ENCODE results near the gene PGPEP1.
A peak's percentile ranks its signal among the peaks of the same experiment; 100 is the strongest.
"Not testable (repeated sequence)": the region's sequence is repeated elsewhere in the genome, so short reads cannot be mapped to it uniquely, and the experiment has no call there.

Gene PGPEP1

DNA sequence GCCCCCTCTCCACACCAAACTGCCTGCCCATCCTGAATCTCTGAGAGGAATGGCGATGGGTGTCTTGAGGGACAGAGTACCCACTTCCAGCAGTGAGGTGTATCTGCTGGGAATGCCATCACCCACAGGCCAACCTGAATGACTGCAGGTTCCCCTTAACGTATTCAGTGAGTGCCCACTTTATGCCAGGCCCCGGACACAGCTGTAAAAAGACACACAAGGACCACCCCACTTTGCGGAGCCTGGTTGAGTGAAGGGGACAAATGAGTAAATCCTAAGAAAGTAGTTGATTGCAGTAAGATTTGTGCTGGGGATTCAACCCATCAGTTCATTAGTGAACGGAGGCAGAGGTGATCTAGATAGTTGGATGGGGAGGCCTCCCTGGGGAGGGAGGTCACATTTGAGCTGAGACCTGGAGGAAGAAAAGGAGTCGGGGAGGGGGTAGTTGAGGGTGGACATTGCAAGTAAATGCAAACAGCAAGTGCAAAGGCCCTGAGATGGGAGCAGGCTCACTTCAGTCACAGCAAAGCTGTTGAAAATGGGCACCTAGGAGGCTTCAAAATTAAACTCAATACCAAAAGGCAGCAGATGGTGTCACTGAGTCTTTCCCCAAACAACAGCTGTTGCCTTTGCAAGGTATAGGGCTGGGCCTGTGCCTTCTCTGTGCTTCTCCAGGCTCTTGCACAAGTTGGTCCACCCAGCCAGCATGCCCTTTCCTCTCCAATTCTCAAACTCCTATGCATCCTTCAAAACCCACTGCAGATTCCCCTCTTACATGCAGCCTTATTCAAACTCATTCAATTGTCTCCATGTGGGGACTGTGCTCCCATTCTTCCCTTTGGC, 49.9 kb downstream of the PGPEP1 start:
- no peak for DNase-seq (ENCODE audit: low spot score)

DNA sequence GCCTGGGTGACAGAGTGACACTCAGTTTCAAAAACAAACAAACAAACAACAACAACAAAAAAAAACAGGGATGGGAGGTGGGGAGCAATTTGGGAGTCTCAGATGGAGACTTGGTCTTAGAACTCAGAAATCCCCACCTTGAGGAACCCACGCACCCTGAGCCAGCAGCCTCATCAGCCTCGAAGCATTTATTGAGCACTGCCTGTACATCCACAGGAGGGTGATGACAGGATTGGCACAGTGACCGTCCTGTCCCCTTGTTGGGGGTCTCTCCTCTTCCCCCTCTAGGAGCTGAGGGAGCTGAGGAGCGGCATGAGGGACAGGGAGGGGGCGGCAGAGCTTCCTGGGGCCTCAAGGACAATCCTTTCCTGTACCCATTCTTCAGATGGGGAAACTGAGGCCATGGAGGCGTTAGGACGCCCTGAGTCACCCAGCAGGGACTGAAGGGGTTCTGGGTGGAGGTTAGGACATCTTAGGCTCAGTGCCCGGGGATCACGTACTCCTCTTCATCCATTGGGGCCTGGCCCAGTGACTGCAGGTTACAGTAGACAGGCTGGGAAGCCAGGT, 51.2 kb downstream of the PGPEP1 start:
- DNase-seq (ENCODE audit: low spot score) = no peak

DNA sequence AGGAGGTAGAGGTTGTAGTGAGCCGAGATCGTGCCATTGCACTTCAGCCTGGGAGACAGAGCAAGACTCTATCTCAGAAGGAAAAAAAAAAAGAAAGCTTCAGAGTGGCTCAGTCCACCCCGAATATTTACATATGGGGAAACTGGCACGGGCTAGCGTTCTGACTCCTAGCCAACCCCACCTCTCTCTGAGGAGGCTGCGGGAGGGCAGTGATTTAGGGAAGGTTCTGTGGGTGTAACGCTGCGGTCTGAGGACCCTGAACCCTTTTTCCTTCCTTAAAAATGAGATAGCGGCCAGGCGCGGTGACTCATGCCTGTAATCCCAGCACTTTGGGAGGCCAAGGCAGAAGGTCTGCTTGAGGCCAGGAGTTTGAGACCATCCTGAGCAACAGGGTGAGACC, 52.0 kb downstream of the PGPEP1 start:
- DNase-seq (ENCODE audit: low spot score) = no peak

DNA sequence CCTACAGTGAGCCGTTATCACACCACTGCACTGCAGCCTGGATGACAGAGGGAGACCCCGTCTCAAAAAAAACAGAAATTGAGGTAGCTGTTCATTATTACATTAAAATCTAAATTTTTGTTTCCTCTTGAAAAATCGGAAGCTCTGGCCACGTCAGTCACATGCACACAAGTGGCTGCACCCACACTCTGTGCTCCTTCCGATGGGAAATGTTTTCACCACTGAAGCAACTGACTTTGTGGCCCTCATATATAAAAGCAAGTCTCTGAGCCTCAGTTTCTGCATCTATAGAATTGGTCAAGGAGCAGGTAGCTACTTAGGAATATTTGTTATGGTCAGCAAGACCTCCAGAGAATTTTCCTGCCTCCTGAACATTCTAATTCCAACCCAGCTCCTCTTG, 52.5 kb downstream of the PGPEP1 start:
- no peak for DNase-seq (ENCODE audit: low spot score)

DNA sequence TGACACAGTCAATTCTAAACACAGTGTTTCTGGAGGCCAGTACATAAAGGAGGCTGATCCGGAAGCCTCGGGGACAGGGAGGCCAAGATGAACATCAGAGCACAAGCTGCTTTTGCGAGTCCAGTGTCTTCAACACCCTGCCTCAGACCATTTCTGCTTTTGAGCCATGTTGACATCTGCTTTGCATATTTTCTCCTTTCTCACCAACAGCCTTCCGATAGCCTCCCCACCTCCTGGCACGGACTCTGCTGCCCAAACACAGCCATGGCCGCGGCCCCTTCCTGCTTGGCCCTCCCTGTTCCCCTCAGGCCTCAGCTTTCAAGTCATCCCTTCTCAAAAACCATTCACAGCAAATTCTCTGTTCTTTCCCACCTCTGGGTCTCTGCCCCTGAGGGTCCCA, 53.4 kb downstream of the PGPEP1 start:
- DNase-seq (ENCODE audit: low spot score) = no peak

DNA sequence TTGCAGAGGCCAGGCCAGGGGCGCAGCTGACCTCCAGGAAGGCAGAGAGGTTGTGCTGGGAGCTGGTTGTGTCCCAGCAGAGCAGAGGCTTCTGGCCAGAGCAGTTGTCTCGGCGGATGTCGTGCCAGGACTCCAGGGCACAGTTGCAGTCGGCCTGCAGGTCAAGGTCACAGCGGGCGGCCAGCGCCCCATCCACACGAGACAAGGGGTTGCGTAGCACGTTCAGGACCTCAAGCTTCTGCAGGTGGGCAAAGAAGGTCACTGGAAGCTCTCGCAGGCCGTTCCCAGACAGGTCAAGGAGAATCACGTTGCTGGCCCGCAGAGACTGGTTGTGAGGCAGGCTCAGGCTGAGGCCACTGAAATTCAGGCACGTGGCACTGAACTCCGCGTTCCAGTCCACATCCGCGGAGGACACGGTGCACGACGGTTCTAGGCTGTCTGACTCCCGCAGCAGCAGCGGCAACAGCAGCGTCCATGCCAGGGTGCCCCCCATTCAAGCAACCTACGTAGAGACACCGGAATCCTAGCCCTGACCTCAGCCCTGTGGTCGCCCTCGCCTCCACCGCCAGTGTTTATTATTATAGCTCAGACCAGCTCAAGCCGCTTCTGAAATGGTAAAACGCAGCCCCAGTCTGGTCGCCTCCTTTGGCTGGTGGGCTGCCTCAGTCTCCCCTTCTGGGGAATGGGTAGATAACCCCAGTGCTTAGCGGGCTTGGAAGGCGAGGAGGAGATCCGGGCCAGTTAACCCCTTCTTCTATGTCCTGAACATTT, 56.3 kb downstream of the PGPEP1 start:
- DNase-seq (ENCODE audit: low spot score) = no peak

DNA sequence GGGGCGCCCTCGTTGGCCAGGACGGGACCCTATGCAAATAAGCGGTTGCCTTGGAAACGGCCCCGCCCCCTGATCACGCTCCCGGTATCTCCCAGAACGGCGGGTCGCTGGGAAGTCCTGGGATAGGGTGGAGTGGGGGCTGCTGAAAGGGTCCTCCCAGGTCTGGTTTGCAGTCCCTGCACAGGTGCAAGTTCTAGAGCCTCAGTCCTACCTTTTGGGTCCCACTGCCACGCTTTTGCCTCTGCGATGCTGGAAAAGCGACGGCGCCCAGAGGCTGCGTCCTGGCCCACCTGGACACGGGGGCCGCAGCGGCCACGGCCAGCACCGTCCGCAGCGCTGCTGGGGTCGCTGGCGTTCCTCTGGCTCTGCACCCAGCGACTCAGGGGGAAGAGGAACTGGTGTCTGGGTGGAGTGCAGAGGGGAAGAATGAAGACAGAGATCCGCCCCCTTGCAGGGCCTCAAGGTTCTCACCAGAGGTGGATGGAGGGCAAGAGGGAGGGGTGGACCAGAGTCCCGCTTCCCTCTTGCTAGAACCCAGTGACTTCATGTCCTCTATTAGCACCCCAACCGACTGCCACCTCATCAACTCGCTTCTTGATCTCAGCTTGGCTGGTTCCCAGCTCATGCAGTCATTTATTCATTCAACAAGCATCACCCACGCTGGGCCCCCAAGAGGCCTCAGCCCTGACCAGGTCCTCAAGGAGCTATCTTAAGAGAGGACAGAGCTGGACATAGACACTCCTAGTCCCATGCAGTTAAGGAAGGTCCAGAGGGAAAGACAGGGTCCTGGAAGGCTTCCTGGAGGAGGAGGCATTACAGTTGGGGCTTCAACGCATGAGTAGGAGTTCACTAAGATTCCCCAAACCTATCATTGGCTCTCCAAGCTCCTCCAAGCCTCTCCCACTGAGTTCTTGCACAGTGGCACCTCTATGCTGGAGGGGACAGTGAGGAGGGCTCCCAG, 57.1 kb downstream of the PGPEP1 start, which contains the start of gene LRRC25:
LRRC25 (minus strand) TSS at position 381 of the 961 bp plus-strand sequence. CDS start 659 bp downstream, outside the sequence.
- no peak for DNase-seq (ENCODE audit: low spot score)

DNA sequence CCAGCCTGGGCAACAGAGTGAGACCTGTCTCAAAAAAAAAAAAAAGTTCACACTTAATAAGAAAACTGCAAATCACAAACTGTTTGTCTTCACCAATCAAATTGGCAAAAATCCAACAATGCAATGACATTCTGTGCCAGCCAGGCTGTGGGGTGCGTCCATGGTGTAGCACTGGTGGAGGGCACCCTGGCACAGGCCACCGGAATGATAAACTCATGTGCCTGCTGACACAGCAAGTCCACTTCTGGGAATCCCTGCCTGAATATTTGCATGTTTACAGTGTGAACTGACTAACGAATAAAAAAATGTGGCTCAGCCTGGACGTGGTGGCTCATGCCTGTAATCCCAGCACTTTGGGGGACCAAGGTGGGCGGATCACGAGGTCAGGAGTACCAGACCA, 58.6 kb downstream of the PGPEP1 start:
- DNase-seq (ENCODE audit: low spot score) = peak; percentile 78

DNA sequence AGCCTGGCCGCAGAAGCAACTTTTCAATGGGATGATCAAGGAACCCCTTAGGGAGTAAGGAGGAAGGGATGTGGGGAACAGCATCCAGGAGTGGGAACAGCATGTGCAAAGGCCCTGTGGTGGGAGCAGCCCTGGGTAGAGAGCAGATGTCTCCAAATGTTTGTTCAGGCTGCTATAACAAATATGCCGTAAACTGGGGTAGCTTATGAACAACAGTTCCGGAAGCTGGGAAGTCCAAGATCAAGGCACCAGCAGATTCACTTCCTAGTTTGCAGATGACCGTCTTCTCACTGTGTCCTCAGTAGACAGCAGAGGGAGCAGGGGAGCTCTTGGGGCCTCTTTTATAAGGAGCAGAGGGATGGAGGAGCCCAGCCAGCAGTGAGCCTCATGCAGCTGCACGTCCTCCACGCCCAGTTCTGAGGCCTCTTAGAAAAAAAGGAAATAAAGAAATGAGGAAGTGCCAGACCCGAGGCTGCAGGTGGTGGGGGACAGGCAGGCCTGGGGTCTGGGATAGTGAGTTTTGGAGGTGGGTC, 61.2 kb downstream of the PGPEP1 start:
- peak; percentile 90 for DNase-seq (ENCODE audit: low spot score)

DNA sequence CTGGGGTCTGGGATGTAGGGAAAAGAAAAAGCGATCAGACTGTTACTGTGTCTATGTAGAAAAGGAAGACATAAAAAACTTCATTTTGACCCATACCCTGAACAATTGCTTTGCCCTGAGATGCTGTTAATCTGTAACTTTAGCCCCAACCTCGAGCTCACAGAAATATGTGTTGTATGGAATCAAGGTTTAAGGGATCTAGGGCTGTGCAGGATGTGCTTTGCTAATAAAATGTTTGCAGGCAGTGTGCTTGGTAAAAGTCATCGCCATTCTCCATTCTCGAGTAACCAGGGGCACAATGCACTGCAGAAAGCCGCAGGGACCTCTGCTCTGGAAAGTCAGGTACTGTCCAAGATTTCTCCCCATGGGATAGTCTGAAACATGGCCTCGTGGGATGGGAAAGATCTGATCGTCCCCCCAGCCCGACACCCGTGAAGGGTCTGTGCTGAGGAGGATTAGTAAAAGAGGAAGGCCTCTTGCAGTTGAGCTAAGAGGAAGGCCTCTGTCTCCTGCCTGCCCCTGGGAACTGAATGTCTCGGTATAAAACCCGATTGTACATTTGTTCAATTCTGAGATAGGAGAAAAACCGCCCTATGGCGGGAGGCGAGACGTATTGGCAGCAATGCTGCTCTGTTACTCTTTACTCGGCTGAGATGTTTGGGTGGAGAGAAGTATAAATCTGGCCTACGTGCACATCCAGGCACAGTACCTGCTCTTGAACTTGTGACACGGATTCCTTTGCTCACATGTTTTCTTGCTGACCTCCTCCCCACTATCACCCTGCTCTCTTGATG, 62.3 kb downstream of the PGPEP1 start:
- peak; percentile 41 for DNase-seq (ENCODE audit: low spot score)

DNA sequence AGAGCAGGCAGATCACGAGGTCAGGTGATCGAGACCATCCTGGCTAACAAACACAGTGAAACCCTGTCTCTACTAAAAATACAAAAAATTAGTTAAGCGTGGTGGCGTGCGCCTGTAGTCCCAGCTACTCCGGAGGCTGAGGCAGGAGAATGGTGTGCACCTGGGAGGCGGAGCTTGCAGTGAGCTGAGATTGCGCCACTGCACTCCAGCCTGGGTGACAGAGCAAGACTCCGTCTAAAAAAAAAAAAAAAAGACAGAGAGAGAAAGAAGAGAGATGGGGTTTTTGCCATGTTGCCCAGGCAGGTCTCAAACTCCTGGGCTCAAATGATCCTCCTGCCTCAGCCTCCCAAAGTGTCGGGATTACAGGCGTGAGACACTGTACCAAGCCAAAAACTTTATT, 65.4 kb downstream of the PGPEP1 start:
- DNase-seq (ENCODE audit: low spot score) = not testable (repeated sequence)

DNA sequence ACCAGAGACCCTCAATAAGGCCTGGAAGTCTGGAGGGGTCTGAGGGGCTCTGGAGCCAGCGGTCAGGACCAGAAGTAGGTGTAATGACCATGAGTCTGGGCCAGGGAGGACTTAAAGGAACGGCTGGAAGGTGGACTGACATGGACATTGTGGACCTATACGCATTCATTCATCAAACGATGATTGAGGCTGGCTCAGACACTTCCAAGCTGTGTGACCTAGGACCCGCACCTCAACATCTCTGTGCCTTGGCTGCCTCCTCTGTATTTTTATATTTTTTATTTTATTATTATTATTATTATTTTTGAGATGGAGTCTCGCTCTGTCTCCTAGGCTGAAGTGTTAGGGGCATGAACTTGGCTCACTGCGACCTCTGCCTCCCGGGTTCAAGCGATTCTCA, 66.4 kb downstream of the PGPEP1 start:
- DNase-seq (ENCODE audit: low spot score) = no peak

DNA sequence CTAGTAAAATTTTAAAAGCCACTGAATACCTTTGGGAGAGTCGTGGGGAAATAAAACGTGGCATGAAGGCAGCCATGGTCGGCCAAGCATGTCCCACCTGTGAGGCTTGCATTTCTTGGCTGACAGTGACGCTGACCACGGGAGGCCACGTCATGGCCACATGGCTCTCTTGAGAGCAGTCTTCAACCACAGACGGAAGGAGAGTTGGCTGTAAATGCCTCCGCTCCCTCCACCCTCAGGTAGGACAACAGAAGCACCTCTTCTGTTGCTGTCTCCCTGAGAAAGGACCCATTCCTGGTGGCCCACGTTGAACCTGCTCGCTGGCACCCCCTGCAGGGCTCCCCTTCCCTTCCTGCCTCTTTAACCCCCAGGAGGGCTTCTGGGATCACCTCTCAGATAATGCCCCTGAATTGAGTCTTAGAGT, 67.7 kb downstream of the PGPEP1 start:
- peak; percentile 98 for DNase-seq (ENCODE audit: low spot score)

DNA sequence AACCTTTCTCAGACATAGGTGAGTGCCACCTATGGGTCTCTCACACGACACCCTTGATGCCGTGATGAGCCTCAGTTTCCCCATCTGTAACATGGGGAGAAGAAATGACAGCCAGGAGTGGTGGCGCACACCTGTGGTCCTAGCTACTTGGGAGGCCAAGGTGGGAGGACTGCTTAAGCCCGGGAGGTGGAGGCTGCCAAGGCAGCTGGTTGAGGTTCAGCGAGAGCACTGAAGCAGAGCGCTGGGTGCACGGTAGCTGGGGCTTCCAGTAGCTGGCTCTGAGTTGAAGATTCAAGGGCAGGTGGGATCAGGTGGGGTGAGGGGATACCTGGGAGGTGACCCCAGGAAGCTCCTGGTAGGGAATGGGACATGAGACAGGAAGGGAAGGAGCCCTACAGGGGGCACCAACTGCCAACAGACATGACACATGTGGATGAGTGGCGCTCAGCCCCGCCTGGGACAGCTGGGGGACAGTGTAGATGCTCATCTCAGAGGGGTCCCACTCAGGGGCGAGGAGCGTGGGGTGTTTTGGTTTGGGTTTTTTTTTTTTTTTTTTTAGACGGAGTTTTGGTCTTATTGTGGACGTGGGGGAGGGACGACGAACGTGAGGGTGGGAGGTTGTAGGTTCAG, 72.3 kb downstream of the PGPEP1 start:
- DNase-seq (ENCODE audit: low spot score) = no peak

DNA sequence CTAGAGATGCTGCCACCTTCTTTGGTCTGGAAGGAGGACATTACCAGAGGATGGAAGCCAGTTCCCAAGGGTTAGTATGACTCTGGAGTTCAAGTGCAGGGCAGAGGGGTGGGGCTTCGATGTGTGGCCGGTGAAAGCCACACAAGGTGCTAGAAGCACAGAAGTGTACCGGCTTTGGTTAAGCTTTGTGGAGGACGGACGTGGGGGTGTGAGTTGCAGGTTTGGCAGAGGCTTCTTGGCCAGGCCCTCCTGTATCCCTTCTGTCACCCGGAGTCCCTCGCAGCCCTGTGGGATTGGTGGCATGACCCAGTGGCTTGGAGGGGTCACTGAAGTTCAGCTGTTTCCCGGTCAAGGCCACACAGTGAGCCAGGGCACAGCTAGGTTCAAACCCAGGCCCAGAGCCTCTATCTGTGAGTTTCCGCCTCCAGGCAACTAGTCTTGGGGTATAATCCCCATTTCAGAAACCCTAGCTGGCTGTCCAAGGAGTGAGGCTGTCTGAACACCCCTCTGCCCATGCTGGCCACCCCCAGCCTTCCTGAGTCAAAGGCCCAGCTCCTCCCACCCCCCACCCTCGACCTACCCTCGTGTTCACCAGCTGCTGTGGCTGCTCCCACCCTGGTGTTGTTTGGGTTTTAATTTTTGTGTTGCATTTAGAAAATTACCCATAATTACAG, 74.2 kb downstream of the PGPEP1 start:
- no peak for DNase-seq (ENCODE audit: low spot score)

DNA sequence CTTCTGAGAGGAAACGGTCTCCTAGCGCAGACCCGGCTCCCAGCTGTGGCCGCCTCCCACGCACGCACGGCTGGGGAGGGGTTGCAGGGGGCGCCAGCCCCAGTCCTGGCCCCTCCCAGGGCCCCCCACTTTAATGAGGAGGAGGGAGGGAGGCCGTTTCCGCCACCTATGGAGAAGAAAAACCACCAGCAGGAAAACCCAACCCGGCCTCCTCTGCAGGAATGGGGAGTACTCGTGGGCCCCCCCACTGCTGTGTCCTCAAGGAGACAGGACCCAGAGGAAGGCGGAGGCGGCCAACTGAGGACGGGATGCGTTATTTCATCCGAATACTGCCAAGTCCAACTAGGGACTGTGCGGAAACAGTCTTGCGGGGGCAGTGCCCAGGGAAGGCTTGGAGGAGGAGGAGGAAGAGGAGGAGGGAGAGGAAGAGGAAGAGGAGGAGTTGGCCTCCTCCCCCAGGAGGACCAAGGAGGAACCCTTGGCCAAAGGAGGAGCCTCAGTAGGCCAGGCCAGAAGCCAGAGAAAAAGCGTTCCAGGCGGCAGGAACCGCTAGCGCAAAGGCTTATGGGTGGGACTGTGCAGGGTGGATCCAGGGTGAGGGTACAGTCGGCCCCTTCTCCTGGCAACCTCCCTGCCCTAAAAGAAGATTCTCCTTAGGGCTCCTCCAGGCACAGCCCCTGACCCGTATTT, 74.9 kb downstream of the PGPEP1 start:
- DNase-seq (ENCODE audit: low spot score) = no peak

DNA sequence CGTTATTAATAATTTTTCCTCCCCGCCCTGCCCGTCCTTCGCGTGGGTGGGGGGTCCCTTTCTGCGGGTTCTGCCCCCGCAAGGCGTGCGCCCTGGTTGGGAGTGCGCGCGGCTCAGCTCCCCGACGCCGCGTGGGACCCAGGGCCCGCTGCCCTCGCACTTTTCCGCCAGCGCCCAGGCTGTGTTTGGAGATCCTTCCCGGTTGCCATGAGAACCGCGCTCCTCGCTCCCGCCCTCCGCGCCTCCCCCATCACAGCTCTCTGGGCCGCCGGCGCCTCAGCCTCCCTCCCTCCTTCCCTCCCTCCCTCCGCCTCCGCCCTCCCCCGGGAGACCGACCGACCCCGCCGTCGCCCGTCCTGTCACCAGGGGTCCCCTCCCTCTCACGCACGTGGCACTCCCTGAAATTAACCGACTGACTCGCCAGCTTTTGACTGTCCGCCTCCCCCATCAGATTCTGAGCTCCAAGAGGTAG, 76.4 kb downstream of the PGPEP1 start:
- DNase-seq (ENCODE audit: low spot score) = peak; percentile 84

DNA sequence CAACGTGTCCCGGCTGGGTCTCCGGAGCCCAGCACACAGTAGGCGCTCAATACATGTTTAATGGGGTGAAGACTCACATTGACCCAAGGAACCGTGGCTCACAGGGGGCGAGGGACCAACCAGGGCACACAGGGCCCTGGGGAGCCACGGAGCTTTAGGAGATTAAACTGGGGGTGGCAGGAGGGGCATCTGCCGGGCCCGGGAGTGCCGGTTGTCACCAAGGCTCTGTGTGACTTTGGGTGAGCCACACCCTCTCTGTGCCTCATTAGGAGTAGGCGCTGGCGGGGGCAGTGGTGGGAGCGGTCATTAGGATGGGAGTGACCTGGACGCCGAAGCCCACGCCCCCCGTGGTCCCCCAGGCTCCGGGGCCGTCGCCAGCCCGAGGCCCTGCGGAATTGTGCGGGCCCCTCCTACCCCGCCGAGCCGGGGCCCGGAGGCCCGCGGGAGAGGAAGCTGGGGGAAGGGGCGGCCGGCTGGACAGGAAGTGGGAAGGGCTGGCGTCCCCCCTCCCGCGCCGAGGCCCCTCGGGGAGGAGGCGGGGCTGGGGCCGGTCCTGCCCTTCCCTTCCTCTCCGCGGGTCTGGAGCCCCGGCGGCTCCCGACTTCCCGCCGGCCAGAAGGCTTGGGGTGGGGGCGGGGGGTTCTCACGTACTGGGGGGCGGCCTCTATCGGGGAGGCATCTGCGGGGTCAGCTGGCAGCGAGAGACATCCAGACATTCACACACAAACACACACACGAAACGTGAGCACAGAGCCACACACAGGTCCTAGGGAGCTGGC, 77.0 kb downstream of the PGPEP1 start:
- peak; percentile 70 for DNase-seq (ENCODE audit: low spot score)
